GM20000 (cell line): ENCODE data around the gene FOXP1.

Source experiments
- DNase-seq: peaks from one replicate; pipeline ENCODE4 v3.0.0; 2012; ENCODE audit warnings: low spot score
- CTCF ChIP-seq: IDR thresholded peaks from 2 replicates; pipeline ENCODE4 v1.5.1; 2012; ENCODE audit warnings: mild to moderate bottlenecking, control low read depth; ENCODE audit errors: extremely low read depth, missing control alignments

The FOXP1 gene

GRCh38 chr3:71504250-71505036 is 79.1 kb downstream of the FOXP1 start:
- no peak for TF ChIP-seq CTCF
- DNase-seq: no peak

GRCh38 chr3:71503525-71504249 is 79.8 kb downstream of the FOXP1 start:
- no peak for TF ChIP-seq CTCF
- no peak for DNase-seq

GRCh38 chr3:71502066-71502625 is 81.4 kb downstream of the FOXP1 start:
- no peak for TF ChIP-seq CTCF
- DNase-seq: no peak

- no peak for DNase-seq
- TF ChIP-seq CTCF: no peak
Measured at GRCh38 chr3:71500696-71501095, 82.8 kb downstream of the FOXP1 start.

- TF ChIP-seq CTCF: no peak
- no peak for DNase-seq
Measured at GRCh38 chr3:71499227-71499876, 84.2 kb downstream of the FOXP1 start.

- no peak for TF ChIP-seq CTCF
- DNase-seq: no peak
Measured at GRCh38 chr3:71498543-71498942, 85.0 kb downstream of the FOXP1 start.
